Measurements from ENCODE around the gene SAV1.

The SAV1 gene

DNA sequence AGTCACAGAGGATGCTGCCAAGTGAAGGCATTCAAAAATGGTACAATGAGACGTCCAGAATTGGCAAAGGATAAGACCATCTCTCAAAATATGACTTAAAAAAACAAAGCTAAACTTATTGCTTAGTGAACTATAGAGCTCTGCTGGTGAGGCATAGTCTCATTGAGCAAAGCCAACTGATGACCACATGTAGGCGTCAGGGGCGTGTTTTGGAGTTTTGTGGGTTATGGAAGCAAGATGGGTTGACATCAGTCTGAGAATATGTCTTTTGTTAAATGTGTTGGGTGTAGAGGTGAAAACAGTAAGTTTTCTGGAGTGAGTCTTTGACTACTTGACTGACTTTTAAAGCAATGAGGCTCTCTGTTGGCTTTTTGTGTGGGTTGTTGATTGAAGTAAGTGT is 60.9 kb downstream of the SAV1 start:
- DNase-seq (ENCODE audit: low spot score), result peak; percentile 79

DNA sequence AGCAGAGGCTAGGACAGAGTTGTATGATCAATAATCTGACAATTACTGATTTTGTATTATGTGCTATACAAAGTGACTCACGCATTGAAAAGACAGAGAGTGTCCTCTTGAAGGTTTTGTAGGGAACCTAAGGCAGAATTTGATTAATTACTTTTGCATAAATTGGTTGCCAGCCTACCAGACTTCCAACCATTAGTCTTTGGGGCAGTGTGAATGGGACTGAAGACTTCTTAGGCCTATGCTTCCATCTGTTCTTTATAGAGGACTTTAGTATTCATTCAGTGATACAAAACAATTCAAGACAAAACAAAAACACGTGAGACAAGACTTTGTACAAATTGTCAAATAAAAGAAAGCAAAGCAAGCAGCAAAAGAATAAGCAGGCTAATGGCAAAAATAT is 61.6 kb downstream of the SAV1 start:
- no peak for DNase-seq (ENCODE audit: low spot score)

DNA sequence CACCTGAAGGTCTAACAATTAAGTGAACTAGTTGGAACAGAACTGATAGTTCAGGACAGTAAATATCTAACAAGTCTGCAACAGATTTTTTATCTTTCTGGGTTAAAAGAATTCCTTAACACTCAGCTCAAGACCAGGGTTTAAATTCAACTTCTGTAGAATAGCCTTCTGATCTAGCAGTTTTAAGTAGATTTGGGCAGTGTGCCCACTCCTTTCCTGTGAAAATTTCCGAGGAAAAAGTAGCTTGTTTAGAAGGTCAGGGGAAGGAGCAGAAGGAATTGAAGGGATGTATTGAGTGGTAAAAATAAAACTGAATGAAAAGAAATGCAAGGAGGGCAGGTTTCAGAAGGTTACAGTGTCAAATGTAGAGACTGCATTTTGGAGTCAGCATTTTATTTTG is 62.3 kb downstream of the SAV1 start:
- DNase-seq (ENCODE audit: low spot score), result no peak

DNA sequence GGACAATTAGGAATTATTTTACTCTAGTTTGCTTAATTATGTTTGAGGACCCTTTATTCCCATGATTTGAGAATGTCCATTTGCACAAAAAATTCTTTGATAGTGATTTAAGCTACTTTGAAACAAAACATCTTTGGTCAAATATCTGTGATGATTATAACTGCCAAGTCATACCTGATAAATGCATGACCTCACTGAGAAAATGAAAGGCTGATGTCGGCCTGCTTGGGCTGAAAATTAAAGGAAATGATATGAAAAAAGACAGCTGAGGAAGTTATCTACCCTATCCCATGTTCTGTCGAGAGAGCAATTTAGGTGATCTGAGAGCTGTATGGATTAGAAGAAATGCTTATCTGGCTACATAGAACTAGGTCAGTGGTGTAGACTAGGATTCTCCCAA is 64.5 kb downstream of the SAV1 start:
- DNase-seq (ENCODE audit: low spot score), result no peak

DNA sequence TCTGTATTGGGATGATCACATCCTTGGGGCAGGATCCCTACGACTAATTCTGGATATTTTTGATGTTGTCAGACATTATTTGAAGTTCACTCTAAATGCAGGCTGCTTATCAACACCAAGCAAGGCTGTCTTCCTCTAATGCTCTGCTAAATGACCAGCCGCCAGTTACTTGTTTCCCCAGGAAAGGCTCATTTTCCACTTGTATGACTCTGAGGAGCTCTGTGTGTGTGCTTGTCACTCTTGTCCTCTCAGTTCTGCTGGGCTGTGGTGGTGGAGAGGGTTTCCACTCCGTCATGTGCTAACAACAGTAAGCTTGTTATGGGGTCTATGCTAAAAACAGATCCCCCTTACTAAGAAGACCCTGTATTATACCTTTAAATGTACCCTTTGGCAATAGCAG is 66.1 kb downstream of the SAV1 start:
- DNase-seq (ENCODE audit: low spot score), result no peak

DNA sequence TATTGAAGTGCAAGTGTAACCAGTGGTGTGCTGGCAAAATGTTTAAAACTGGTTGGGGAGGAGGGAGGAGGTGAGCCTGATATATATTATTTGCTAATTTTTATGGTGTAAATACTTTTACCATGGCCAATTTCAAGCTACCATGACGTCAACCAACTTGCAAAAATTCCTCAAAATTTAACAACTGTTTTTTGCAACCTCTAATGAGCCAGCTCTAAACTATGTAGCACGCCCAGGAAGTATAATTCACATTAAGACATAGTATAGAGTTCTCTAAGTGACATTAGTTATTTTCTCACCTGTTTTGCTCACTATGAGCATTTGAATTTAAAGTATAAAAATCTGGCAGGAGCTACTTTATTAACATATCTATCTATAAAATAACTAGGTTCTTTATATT is 66.7 kb downstream of the SAV1 start:
- no peak for DNase-seq (ENCODE audit: low spot score)

DNA sequence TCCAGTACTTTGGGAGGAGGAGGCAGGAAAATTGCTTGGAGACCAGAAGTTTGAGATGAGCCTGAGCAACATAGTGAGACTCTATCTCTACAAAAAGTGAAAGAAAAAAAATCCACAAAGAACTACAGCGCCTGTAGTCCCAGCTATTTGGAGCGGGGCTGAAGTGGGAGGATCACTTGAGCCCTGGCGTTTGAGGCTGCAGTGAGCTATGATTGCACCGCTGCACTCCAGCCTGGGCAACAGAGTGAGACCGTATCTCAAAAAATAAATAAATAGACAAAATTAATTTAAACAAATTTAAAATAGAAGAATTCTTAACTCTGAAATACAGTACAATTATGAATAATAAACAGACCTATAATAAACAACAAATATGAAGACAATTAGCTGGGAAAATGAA is 67.3 kb downstream of the SAV1 start:
- no peak for DNase-seq (ENCODE audit: low spot score)

DNA sequence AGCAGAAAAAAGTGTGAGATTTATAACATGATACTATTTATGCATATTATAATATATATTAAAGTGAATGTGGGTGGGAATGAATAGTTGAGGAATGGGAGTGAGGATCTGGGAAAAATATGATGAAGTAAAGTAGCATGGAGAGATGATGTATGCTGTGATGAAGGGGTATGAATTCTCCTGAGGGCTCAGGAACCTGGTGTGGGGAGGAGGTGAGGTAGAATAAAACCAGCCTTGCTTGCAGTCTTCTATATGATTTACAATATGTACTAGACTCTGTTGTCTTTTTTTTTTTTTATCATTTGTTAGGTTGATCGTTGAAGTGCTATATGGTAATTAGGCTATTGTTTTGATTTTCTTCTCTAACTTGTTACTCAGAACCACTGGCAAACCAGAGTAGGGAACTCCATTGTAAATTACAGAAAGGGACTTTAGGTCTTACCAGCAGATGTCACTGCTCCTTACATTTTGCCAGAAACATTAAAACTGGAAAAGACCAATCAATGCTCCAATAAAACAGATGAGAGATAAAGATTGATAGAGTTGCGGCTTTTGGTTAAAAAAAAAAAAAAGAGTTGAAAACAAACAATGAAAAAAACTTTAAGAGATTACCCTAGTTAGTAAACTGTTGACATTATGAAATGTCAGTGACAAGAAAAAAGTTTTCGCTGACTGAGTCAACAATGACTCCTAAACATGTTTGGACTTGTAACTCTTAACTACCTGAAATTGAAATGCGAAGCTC is 68.2 kb downstream of the SAV1 start:
- peak; percentile 33 for DNase-seq (ENCODE audit: low spot score)

DNA sequence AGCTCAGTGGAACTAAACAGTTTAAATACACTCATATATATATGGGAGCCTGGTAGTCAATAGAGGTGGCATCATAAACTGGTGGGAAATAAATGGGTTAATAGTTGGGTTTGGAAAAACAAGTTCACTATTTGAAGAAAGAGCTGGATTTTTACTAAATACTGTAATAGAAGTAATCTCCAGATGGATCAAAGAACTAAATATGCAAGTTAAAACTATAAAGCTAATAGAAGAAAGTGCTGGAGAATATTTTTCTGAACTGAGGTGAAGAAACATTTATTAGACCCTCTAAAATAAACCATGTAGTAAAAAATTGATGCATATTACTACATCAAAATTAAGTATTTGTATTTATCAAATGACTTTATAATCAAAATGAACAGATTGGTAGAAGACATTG is 69.3 kb downstream of the SAV1 start:
- DNase-seq (ENCODE audit: low spot score), result no peak

DNA sequence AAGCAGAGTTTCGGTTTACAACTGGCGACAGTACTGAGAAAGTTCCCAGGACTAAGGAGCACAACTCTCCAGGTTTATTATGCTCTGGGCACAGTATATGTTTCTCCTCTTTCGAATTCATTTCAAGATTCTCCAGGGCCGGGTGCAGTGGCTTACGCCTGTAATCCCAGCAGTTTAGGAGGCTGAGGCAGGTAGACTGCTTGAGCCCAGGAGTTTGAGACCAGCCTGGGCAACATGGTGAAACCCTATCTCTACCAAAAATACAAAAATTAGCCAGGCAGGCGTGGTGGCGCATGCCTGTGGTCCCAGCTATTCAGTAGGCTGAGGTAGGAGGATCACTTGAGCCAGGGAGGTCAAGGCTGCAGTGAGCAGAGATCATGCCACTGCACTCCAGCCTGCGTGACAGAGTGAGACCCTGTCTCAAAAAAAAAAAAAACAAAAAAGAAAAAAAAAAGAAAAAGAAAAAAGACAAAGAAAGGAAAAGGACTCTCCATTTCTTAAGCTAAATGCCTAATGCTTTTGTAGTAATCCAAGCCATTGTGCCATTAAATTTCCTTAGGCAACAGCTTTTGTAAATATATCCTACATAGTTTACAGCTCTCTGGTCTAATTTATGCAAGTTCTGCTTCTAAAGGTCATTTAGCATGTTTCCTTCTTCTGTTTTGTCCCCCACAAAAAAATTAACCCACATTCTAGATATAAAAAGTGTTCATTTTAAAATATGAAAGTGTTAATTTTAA is 73.4 kb downstream of the SAV1 start:
- DNase-seq (ENCODE audit: low spot score), result no peak

DNA sequence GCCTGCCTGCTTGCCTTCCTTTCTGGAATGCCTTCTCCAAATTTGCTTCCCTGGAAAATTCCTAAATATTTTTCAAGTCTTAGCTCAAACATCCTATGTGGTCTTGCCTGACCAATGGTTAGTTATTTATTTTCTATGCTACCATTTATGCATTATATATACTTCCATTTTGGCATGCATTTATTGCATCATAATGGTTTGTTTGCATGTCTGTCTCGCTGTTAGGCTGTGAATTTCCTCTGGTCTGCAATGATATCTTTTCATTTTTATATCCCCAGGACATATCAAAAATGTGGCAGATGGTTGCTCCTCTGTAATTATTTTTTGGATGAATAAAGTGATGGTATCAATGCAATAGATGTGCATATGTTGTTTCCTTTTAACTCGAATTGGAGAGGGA is 77.6 kb downstream of the SAV1 start:
- DNase-seq (ENCODE audit: low spot score), result no peak
